ENCODE results near the gene SGSM1.
"Not testable (repeated sequence)": the region's sequence is repeated elsewhere in the genome, so short reads cannot be mapped to it uniquely, and the experiment has no call there.

SGSM1 gene

DNA sequence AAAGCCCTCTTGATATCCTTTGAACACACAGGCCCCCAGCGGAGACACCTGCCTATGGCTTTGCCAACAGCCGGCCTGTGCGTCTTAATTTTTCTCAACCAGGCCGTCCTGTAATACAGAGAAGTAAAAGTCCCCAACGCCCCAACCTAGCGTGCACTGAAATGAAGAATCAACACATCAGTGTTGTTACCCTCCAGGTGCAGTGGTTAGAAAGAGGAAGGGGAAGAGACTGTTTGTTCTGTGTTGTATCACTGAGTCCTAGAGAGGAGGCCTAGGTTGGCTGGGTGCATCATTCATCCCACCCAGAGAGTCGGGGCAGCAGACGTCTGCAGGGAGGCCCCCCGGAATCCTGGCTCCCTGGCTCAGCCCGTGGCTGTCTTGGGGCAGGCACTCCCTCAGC lies 25.7 kb downstream of the SGSM1 start:
- H3K27me3 Mint-ChIP-seq, result peaks cover 0 to 6% of the 10 kb centered on the region in 2 donors
- H3K9me3 Mint-ChIP-seq, result no peaks in the 10 kb centered on the region
- ATAC-seq (replicated peaks) (no peak), DNase-seq (no peak)
- H3K27ac Mint-ChIP-seq, result no peak overlapping the region
- H3K4me3 Mint-ChIP-seq, result no peak overlapping the region
- H3K4me1 Mint-ChIP-seq (ENCODE audit: low read depth in 2 of 2), result peaks cover 4% of the 10 kb centered on the region in 2 donors
- H3K36me3 Mint-ChIP-seq (ENCODE audit: insufficient read depth), result no peaks in the 10 kb centered on the region

DNA sequence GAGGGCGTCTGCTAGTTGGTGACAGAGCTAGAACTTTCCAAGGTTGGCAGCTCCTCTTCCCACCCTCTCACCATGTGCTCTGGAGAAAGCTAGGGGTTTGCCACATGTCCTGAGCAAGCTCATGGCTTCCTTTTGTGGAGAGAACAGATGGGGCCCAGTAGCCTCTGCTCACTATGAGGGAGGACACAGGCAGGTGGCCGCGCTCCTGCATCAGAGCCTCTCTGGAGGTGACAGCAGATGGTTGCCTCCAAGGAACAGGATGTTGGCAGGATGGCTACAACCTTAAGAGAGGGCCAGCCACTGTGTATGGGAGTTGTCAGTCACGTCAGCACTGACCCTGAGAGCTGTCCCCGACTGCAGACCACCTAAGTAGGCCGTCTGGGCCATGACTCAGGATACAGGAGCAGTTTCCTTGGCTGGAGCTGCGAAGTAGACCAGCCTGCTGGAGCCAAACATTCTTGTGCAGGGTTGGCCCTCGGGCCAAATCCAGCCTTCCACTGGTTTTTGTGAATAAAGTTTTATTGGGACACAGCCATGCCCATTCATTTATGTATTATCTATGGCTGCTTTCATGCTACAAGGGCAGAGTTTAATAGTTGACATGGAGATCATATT lies 28.0 kb downstream of the SGSM1 start:
- ATAC-seq (replicated peaks) (no peak), DNase-seq (no peak)
- no peaks in the 10 kb centered on the region for H3K36me3 Mint-ChIP-seq (ENCODE audit: insufficient read depth)
- no peak overlapping the region for H3K27ac Mint-ChIP-seq
- no peak overlapping the region for H3K4me3 Mint-ChIP-seq
- H3K9me3 Mint-ChIP-seq, result no peaks in the 10 kb centered on the region
- peaks cover 2 to 4% of the 10 kb centered on the region in 2 donors for H3K4me1 Mint-ChIP-seq (ENCODE audit: low read depth in 2 of 2)
- no peaks in the 10 kb centered on the region for H3K27me3 Mint-ChIP-seq

GRCh38 chr22:24834845-24835570 lies 29.0 kb downstream of the SGSM1 start:
- no peak overlapping the region for H3K27ac Mint-ChIP-seq
- H3K36me3 Mint-ChIP-seq (ENCODE audit: insufficient read depth), result no peaks in the 10 kb centered on the region
- H3K4me3 Mint-ChIP-seq, result no peak overlapping the region
- H3K4me1 Mint-ChIP-seq (ENCODE audit: low read depth in 2 of 2), result peaks cover 2 to 4% of the 10 kb centered on the region in 2 donors
- DNase-seq, result no peak
- ATAC-seq (replicated peaks), result no peak
- H3K27me3 Mint-ChIP-seq, result no peaks in the 10 kb centered on the region
- no peaks in the 10 kb centered on the region for H3K9me3 Mint-ChIP-seq

DNA sequence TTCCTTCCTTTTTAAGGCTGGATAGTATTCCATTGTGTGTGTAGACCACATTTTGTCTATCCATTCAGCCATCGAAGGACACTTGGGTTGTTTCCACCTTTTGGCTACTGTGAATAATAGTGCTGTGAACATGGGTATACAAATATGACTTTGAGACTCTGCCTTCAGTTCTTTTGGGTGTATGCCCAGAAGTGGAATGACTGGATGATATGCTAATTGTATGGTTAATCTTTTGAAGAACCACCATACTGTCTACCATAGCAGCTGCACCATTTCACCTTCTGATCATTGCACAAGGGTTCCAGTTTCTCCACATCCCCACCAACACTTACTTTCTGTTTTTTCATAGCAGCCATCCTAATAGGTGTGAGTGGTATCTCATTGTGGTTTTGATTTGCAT lies 30.3 kb downstream of the SGSM1 start:
- no peaks in the 10 kb centered on the region for H3K36me3 Mint-ChIP-seq (ENCODE audit: insufficient read depth)
- no peaks in the 10 kb centered on the region for H3K9me3 Mint-ChIP-seq
- H3K4me1 Mint-ChIP-seq (ENCODE audit: low read depth in 2 of 2), result peaks cover 2 to 4% of the 10 kb centered on the region in 2 donors
- DNase-seq (no peak), ATAC-seq (replicated peaks) (no peak)
- no peak overlapping the region for H3K4me3 Mint-ChIP-seq
- no peaks in the 10 kb centered on the region for H3K27me3 Mint-ChIP-seq
- H3K27ac Mint-ChIP-seq, result no peak overlapping the region

DNA sequence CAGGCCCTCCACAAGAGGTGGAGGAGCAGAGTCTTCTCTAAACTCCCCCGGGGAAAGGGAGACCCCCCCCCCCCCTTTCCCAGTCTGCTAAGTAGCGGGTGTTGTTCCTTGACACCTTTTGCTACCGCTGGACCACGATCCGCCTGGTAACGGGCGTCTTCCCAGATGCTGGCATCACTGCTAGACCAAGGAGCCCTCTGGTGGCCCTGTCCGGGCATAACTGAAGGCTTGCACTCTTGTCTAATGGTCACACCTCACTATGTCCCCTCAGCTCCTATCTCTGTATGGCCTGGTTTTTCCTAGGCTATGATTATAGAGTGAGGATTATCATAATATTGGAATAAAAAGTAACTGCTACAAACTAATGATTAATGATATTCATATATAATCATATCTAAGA lies 31.5 kb downstream of the SGSM1 start:
- DNase-seq; H3K27me3 Mint-ChIP-seq; H3K36me3 Mint-ChIP-seq (ENCODE audit: insufficient read depth); H3K27ac Mint-ChIP-seq; ATAC-seq (replicated peaks); H3K4me1 Mint-ChIP-seq (ENCODE audit: low read depth in 2 of 2); H3K9me3 Mint-ChIP-seq; H3K4me3 Mint-ChIP-seq: not testable (repeated sequence)

GRCh38 chr22:24841261-24841660 lies 35.2 kb downstream of the SGSM1 start:
- no peak overlapping the region for H3K27ac Mint-ChIP-seq
- H3K4me3 Mint-ChIP-seq, result no peak overlapping the region
- H3K36me3 Mint-ChIP-seq (ENCODE audit: insufficient read depth), result no peaks in the 10 kb centered on the region
- no peaks in the 10 kb centered on the region for H3K27me3 Mint-ChIP-seq
- H3K4me1 Mint-ChIP-seq (ENCODE audit: low read depth in 2 of 2), result peaks cover 29 to 33% of the 10 kb centered on the region in 2 donors
- DNase-seq (no peak), ATAC-seq (replicated peaks) (no peak)
- H3K9me3 Mint-ChIP-seq, result no peaks in the 10 kb centered on the region

GRCh38 chr22:24843048-24843447 lies 37.0 kb downstream of the SGSM1 start:
- Mint-ChIP-seq H3K27ac (no peak overlapping the region), H3K4me1 (ENCODE audit: low read depth in 2 of 2) (peaks cover 32 to 33% of the 10 kb centered on the region in 2 donors), H3K4me3 (peak overlapping the region in 1 of 2 donors; percentile 14), H3K36me3 (ENCODE audit: insufficient read depth) (no peaks in the 10 kb centered on the region), H3K27me3 (no peaks in the 10 kb centered on the region), H3K9me3 (no peaks in the 10 kb centered on the region)
- no peak for DNase-seq
- ATAC-seq (replicated peaks), result no peak

GRCh38 chr22:24845041-24845898 lies 39.3 kb downstream of the SGSM1 start:
- H3K4me3 Mint-ChIP-seq, result peak overlapping the region; percentile 50 to 65
- H3K27ac Mint-ChIP-seq, result peak overlapping the region; percentile 72 to 92
- peak; percentile 85 for ATAC-seq (replicated peaks)
- H3K27me3 Mint-ChIP-seq, result no peaks in the 10 kb centered on the region
- peaks cover 32 to 33% of the 10 kb centered on the region in 2 donors for H3K4me1 Mint-ChIP-seq (ENCODE audit: low read depth in 2 of 2)
- H3K36me3 Mint-ChIP-seq (ENCODE audit: insufficient read depth), result no peaks in the 10 kb centered on the region
- no peaks in the 10 kb centered on the region for H3K9me3 Mint-ChIP-seq
- DNase-seq, result peak in 2 of 3 experiments; percentile 4 to 6

DNA sequence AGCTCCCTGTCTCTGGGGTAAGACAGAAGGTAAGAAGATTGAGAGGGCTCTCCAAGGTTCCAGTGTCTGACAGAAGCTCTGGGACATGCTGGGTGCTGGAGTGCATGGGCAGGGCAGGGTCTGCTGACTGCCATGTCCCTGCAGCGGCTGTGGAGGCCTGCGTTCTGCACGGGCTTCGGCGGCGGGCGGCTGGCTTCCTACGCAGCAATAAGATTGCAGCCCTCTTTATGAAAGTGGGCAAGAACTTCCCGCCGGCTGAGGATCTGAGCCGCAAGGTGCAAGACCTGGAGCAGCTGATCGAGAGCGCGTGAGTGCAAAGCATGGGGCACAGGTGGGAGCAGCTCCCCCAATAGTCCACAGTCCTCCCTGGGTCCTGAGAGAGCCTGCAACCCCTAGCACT lies 41.5 kb downstream of the SGSM1 start:
- ATAC-seq (replicated peaks) (no peak), DNase-seq (no peak)
- Mint-ChIP-seq H3K9me3 (no peaks in the 10 kb centered on the region), H3K27ac (peak overlapping the region; percentile 0 to 66), H3K4me1 (ENCODE audit: low read depth in 2 of 2) (peaks cover 32 to 37% of the 10 kb centered on the region in 2 donors), H3K36me3 (ENCODE audit: insufficient read depth) (no peaks in the 10 kb centered on the region), H3K27me3 (no peaks in the 10 kb centered on the region), H3K4me3 (no peak overlapping the region)

DNA sequence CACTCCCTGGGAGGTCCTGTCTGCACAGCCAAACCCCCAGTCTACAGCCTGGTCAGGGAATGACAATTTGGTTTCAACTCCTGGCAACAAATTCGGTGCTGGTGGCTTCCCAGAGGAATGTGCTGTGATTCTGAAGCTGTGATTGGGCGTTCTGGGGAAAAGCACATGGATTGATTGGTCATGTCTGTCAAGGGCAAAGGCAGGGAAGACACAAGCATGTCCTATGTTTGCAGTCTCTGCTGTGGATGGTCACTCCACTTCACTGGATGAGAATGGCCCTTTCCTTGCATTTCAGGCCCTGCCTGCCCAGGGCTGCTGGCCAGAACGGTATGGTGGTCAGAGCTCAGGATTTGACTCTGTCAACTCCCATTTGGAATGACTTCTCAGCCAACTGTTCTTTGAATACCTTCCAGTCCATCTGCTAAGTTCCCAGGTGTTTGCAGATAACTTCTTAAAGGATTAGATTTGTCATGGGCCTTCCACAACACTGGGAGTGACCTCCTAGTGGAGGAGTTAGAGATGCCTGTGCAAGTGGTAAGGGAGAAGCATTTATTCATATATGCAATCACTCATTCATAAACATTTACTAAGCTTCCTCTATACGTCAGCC lies 42.7 kb downstream of the SGSM1 start:
- H3K27me3 Mint-ChIP-seq, result no peaks in the 10 kb centered on the region
- H3K4me3 Mint-ChIP-seq, result no peak overlapping the region
- H3K9me3 Mint-ChIP-seq, result no peaks in the 10 kb centered on the region
- H3K4me1 Mint-ChIP-seq (ENCODE audit: low read depth in 2 of 2), result peaks cover 25 to 29% of the 10 kb centered on the region in 2 donors
- no peak overlapping the region for H3K27ac Mint-ChIP-seq
- H3K36me3 Mint-ChIP-seq (ENCODE audit: insufficient read depth), result no peaks in the 10 kb centered on the region
- no peak for DNase-seq
- no peak for ATAC-seq (replicated peaks)

DNA sequence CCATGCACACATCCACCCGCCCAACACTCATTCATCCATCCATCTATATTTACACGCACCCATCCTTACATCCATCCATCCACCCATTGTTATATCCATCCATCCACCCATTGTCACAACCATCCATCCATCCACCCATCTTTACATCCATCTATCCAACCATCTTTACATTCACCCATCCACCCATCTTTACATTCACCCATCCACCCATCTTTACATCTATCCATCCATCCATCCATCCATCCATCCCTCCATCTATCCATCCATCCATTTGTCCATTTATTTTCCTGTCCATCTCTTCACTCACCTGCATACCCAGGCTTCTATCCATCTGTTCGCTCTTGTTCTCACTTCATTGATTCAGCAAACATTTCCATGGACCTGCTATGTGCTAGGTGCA lies 49.8 kb downstream of the SGSM1 start:
- Mint-ChIP-seq H3K27ac (no peak overlapping the region), H3K36me3 (ENCODE audit: insufficient read depth) (no peaks in the 10 kb centered on the region), H3K27me3 (no peaks in the 10 kb centered on the region), H3K4me1 (ENCODE audit: low read depth in 2 of 2) (no peaks in the 10 kb centered on the region), H3K9me3 (no peaks in the 10 kb centered on the region), H3K4me3 (no peak overlapping the region)
- no peak for DNase-seq
- ATAC-seq (replicated peaks), result no peak

GRCh38 chr22:24857576-24857975 lies 51.6 kb downstream of the SGSM1 start:
- ATAC-seq (replicated peaks), result no peak
- no peaks in the 10 kb centered on the region for H3K36me3 Mint-ChIP-seq (ENCODE audit: insufficient read depth)
- no peaks in the 10 kb centered on the region for H3K9me3 Mint-ChIP-seq

DNA sequence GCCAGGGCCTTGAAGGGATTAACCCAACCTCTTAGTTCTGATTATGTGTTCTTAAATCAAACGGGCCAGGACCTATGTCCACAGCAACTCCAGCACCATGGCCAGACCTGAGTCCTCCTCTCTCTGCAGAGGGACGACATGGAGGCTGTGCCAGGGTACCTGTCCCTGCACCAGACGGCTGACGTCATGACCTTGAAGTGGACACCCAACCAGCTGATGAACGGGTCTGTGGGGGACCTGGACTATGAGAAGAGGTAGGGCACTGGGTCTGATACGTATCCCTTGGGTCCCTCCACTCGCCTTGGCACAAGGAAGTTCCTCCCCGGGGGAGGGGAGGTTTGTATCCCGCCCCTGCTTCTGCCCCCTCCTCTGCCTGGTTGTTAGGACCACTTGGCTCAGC lies 53.6 kb downstream of the SGSM1 start:
- Mint-ChIP-seq H3K4me1 (ENCODE audit: low read depth in 2 of 2) (no peaks in the 10 kb centered on the region), H3K36me3 (ENCODE audit: insufficient read depth) (no peaks in the 10 kb centered on the region)

More at GRCh38 chr22:24857576-24857975, 51.6 kb downstream of the SGSM1 start:
- no peaks in the 10 kb centered on the region for H3K27me3 Mint-ChIP-seq
- no peak overlapping the region for H3K27ac Mint-ChIP-seq
- no peak overlapping the region for H3K4me3 Mint-ChIP-seq
- H3K4me1 Mint-ChIP-seq (ENCODE audit: low read depth in 2 of 2), result no peaks in the 10 kb centered on the region
- no peak for DNase-seq

More for the DNA sequence above, 53.6 kb downstream of the SGSM1 start:
- Mint-ChIP-seq H3K27me3 (no peaks in the 10 kb centered on the region), H3K27ac (no peak overlapping the region), H3K9me3 (no peaks in the 10 kb centered on the region), H3K4me3 (no peak overlapping the region)
- no peak for ATAC-seq (replicated peaks)
- no peak for DNase-seq
